ENCODE measurements around the gene KRTAP1-3.
"Not testable (repeated sequence)": the region's sequence is repeated elsewhere in the genome, so short reads cannot be mapped to it uniquely, and the experiment has no call there.

KRTAP1-3 gene

GRCh38 chr17:41052566-41052965 lies 17.9 kb upstream of the KRTAP1-3 start:
- DNase-seq = no peak

- DNase-seq = no peak
Observed at GRCh38 chr17:41049110-41049509, 14.4 kb upstream of the KRTAP1-3 start.

- DNase-seq = no peak
Observed at GRCh38 chr17:41048441-41048840, 13.8 kb upstream of the KRTAP1-3 start.

GRCh38 chr17:41046735-41047465 lies 12.2 kb upstream of the KRTAP1-3 start, which contains the start of gene KRTAP2-1:
TSS of gene KRTAP2-1 (minus strand) at chr17:41047316. CDS start at chr17:41047267, 49 bp downstream.
- not testable (repeated sequence) for DNase-seq

GRCh38 chr17:41042953-41043352 lies 8.3 kb upstream of the KRTAP1-3 start:
- no peak for DNase-seq

GRCh38 chr17:41040783-41041571 lies 6.3 kb upstream of the KRTAP1-3 start, which contains the start of gene KRTAP1-1:
TSS of gene KRTAP1-1 (minus strand) at chr17:41041450. CDS start at chr17:41041397, 53 bp downstream.
- DNase-seq = not testable (repeated sequence)

GRCh38 chr17:41037853-41038350 lies 3.2 kb upstream of the KRTAP1-3 start:
- DNase-seq = no peak

- DNase-seq = no peak
Observed at GRCh38 chr17:41029633-41030245, 4.9 kb downstream of the KRTAP1-3 start, which contains the start of gene KRTAP1-4. TSS of gene KRTAP1-4 (minus strand) at chr17:41030195. CDS start at chr17:41030078, 117 bp downstream.

- DNase-seq = no peak
Observed at GRCh38 chr17:41026715-41027471, 7.8 kb downstream of the KRTAP1-3 start, which contains the start of gene KRTAP1-5. TSS of gene KRTAP1-5 (minus strand) at chr17:41027208. CDS start at chr17:41027155, 53 bp downstream.

- DNase-seq = no peak
Observed at GRCh38 chr17:41024697-41025096, 10.0 kb downstream of the KRTAP1-3 start.

GRCh38 chr17:41020336-41020735 lies 14.3 kb downstream of the KRTAP1-3 start:
- DNase-seq = no peak

GRCh38 chr17:41019415-41019814 lies 15.3 kb downstream of the KRTAP1-3 start:
- DNase-seq = no peak

GRCh38 chr17:41018541-41018940 lies 16.1 kb downstream of the KRTAP1-3 start:
- no peak for DNase-seq

GRCh38 chr17:41016578-41017215 lies 18.0 kb downstream of the KRTAP1-3 start:
- no peak for DNase-seq

- DNase-seq = no peak
Observed at GRCh38 chr17:41015454-41015853, 19.2 kb downstream of the KRTAP1-3 start.

- DNase-seq = no peak
Observed at GRCh38 chr17:41013606-41014005, 21.1 kb downstream of the KRTAP1-3 start.

GRCh38 chr17:41013181-41013580 lies 21.5 kb downstream of the KRTAP1-3 start:
- no peak for DNase-seq

GRCh38 chr17:41012326-41013120 lies 22.2 kb downstream of the KRTAP1-3 start:
- DNase-seq = no peak

GRCh38 chr17:41010441-41010840 lies 24.2 kb downstream of the KRTAP1-3 start:
- DNase-seq = no peak

- no peak for DNase-seq
Observed at GRCh38 chr17:41009936-41010335, 24.7 kb downstream of the KRTAP1-3 start.

GRCh38 chr17:41009301-41009760 lies 25.3 kb downstream of the KRTAP1-3 start:
- no peak for DNase-seq

Data from SIG-M5 (cell line).